HEK293 (cell line): Measurements from ENCODE around the gene GSTM4.

Experiments used
- CTCF ChIA-PET: fragments of 350-600 bp; formaldehyde crosslinking; extraction: SDS; loops from one replicate; lab custom pipeline; 2021; ENCODE audit warnings: antibody characterized with exemption; lab: Yijun Ruan, JAX
- POLR2A ChIA-PET: fragments of 300-600 bp; formaldehyde crosslinking; extraction: SDS; loops from one replicate; lab custom pipeline; 2020; ENCODE audit warnings: antibody characterized with exemption, inconsistent platforms; lab: Yijun Ruan, JAX
- H3K27ac ChIP-seq: fragments of 200-500 bp; sonication (Bioruptor generic); 2 replicates; pipeline ENCODE4 v1.5.1; 2014; ENCODE audit warnings: low read depth, low read length, control low read depth, inconsistent platforms; ENCODE audit errors: extremely low read depth
- H3K36me3 ChIP-seq, 2 experiments: fragments of 200-500 bp in 1 of 2; sonication (Bioruptor generic) in 1 of 2; 1 replicate in 1 of 2; 2 replicates in 1 of 2; pipeline ENCODE4 v1.5.1; 2014 to 2017; ENCODE audit warnings: inconsistent platforms in 2 of 2, low read length in 2 of 2; ENCODE audit not compliant: control insufficient read depth in 2 of 2, insufficient read depth in 1 of 2
- H3K4me1 ChIP-seq: fragments of 200-500 bp; sonication (Bioruptor generic); 2 replicates; pipeline ENCODE4 v1.5.1; 2014; ENCODE audit warnings: mild to moderate bottlenecking, low read length, inconsistent platforms; ENCODE audit not compliant: control insufficient read depth, insufficient read depth
- H3K4me3 ChIP-seq: 2 replicates; pipeline ENCODE4 v1.5.1; 2011; ENCODE audit warnings: low read depth, mild to moderate bottlenecking, control low read depth, low read length, moderate library complexity
- H3K9me3 ChIP-seq: fragments of 200-500 bp; sonication (Bioruptor generic); 2 replicates; pipeline ENCODE4 v1.5.1; 2014; ENCODE audit warnings: low read depth, low read length, inconsistent platforms; ENCODE audit not compliant: control insufficient read depth, insufficient read depth
- CTCF ChIP-seq: fragments of 450-650 bp; formaldehyde crosslinking; IDR thresholded peaks from 2 replicates; pipeline ENCODE4 v1.5.1; 2016; ENCODE audit warnings: missing biosample characterization, missing genetic modification characterization
- GLIS1 ChIP-seq: fragments of 450-650 bp; formaldehyde crosslinking; IDR thresholded peaks from 2 replicates; pipeline ENCODE4 v1.5.1; 2016; ENCODE audit warnings: missing biosample characterization, missing genetic modification characterization
- HIC1 ChIP-seq: fragments of 450-650 bp; formaldehyde crosslinking; IDR thresholded peaks from 2 replicates; pipeline ENCODE4 v1.5.1; 2016; ENCODE audit warnings: missing biosample characterization, missing genetic modification characterization
- KLF17 ChIP-seq: fragments of 450-650 bp; formaldehyde crosslinking; IDR thresholded peaks from 2 replicates; pipeline ENCODE4 v1.5.1; 2016; ENCODE audit warnings: missing biosample characterization, missing genetic modification characterization
- OVOL3 ChIP-seq: fragments of 450-650 bp; formaldehyde crosslinking; IDR thresholded peaks from 2 replicates; pipeline ENCODE4 v1.5.1; 2016; ENCODE audit warnings: missing biosample characterization, missing genetic modification characterization
- PATZ1 ChIP-seq: fragments of 450-650 bp; formaldehyde crosslinking; IDR thresholded peaks from 2 replicates; pipeline ENCODE4 v1.5.1; 2016; ENCODE audit warnings: missing biosample characterization, missing genetic modification characterization
- ZBTB17 ChIP-seq: fragments of 450-650 bp; formaldehyde crosslinking; IDR thresholded peaks from 2 replicates; pipeline ENCODE4 v1.5.1; 2016; ENCODE audit warnings: missing biosample characterization, missing genetic modification characterization
- ZBTB6 ChIP-seq: fragments of 450-650 bp; formaldehyde crosslinking; IDR thresholded peaks from 2 replicates; pipeline ENCODE4 v1.5.1; 2017; ENCODE audit warnings: missing biosample characterization, missing genetic modification characterization
- ZBTB7A ChIP-seq: fragments of 450-650 bp; formaldehyde crosslinking; IDR thresholded peaks from 2 replicates; pipeline ENCODE4 v1.5.1; 2016; ENCODE audit warnings: low read depth, missing biosample characterization, missing genetic modification characterization
- ZFHX2 ChIP-seq: fragments of 450-650 bp; formaldehyde crosslinking; conservative IDR thresholded peaks from 2 replicates; pipeline ENCODE4 v1.5.1; 2016; ENCODE audit warnings: missing biosample characterization, missing genetic modification characterization
- ZFP69B ChIP-seq: fragments of 450-650 bp; formaldehyde crosslinking; IDR thresholded peaks from 2 replicates; pipeline ENCODE4 v1.5.1; 2016; ENCODE audit warnings: missing biosample characterization, missing genetic modification characterization
- ZIC2 ChIP-seq: fragments of 450-650 bp; formaldehyde crosslinking; IDR thresholded peaks from 2 replicates; pipeline ENCODE4 v1.5.1; 2016; ENCODE audit warnings: missing biosample characterization, missing genetic modification characterization
- ZNF37A ChIP-seq: fragments of 450-650 bp; IDR thresholded peaks from 2 replicates; pipeline ENCODE4 v1.5.1; 2018; ENCODE audit warnings: missing biosample characterization, missing genetic modification characterization
- ZNF394 ChIP-seq: fragments of 450-650 bp; formaldehyde crosslinking; IDR thresholded peaks from 2 replicates; pipeline ENCODE4 v1.5.1; 2016; ENCODE audit warnings: missing biosample characterization, missing genetic modification characterization, mild to moderate bottlenecking, moderate library complexity, borderline replicate concordance
- ZNF513 ChIP-seq: fragments of 450-650 bp; IDR thresholded peaks from 2 replicates; pipeline ENCODE4 v1.5.1; 2018; ENCODE audit warnings: missing biosample characterization, missing genetic modification characterization
- ZNF530 ChIP-seq: fragments of 450-650 bp; formaldehyde crosslinking; IDR thresholded peaks from 2 replicates; pipeline ENCODE4 v1.5.1; 2016; ENCODE audit warnings: low read depth, missing biosample characterization, missing genetic modification characterization
- ZNF677 ChIP-seq: fragments of 450-650 bp; IDR thresholded peaks from 2 replicates; pipeline ENCODE4 v1.5.0; 2018; ENCODE audit warnings: missing biosample characterization, mild to moderate bottlenecking, missing genetic modification characterization, moderate library complexity
- ZSCAN30 ChIP-seq: fragments of 450-650 bp; IDR thresholded peaks from 2 replicates; pipeline ENCODE4 v1.5.1; 2018; ENCODE audit warnings: missing biosample characterization, mild to moderate bottlenecking, missing genetic modification characterization, moderate library complexity

The GSTM4 gene

GRCh38 chr1:109639063-109639840 is 16.6 kb upstream of the GSTM4 start:
- Histone ChIP-seq H3K27ac (no peak overlapping the region), H3K4me1 (no peaks in the 10 kb centered on the region), H3K4me3 (no peak overlapping the region), H3K9me3 (no peaks in the 10 kb centered on the region), H3K36me3 (no peaks in the 10 kb centered on the region)
- TF ChIP-seq GLIS1 (tag by site-specific recombination) (no peak), ZNF394 (no peak), ZSCAN30 (no peak), ZBTB7A (tag by site-specific recombination) (no peak)
- ChIA-PET POLR2A (interaction anchor here (0.6 to 2.9 kb wide), 4 partner anchors 90 to 346 kb away, joined by 6 to 44 read pairs (median 8); partner anchors contain the start of genes AHCYL1 and GNAI3), CTCF (interaction anchor here (0.6 to 11.3 kb wide), 38 partner anchors 10 to 412 kb away, joined by 3 to 345 read pairs (median 6); partner anchors contain the start of genes AHCYL1, GNAI3, GPR61 and GSTM2)

GRCh38 chr1:109639841-109640184 is 16.1 kb upstream of the GSTM4 start:
- no peaks in the 10 kb centered on the region for H3K9me3 ChIP-seq
- no peaks in the 10 kb centered on the region for H3K36me3 ChIP-seq
- no peaks in the 10 kb centered on the region for H3K4me1 ChIP-seq
- no peak overlapping the region for H3K4me3 ChIP-seq
- POLR2A ChIA-PET: interaction anchor here (0.6 to 2.9 kb wide), 4 partner anchors 91 to 345 kb away, joined by 6 to 44 read pairs (median 8); partner anchors contain the start of genes AHCYL1 and GNAI3
- H3K27ac ChIP-seq: no peak overlapping the region
- TF ChIP-seq ZNF677 (tag by site-specific recombination): no peak
- no peak for TF ChIP-seq KLF17
- TF ChIP-seq OVOL3 (tag by site-specific recombination): no peak
- TF ChIP-seq ZIC2: peak; percentile 16; the same call in 1 of the 2 replicates
- TF ChIP-seq, all 188 proteins: peak for 1
- CTCF ChIA-PET: interaction anchor here (0.5 to 11.3 kb wide), 60 partner anchors 10 to 682 kb away, joined by 3 to 345 read pairs (median 4); partner anchors contain the start of genes AHCYL1, AMPD2, CYB561D1 and GNAI3

- no peak overlapping the region for H3K4me3 ChIP-seq
- ChIA-PET CTCF (interaction anchor here (0.5 to 11.3 kb wide), 63 partner anchors 11 to 682 kb away, joined by 3 to 345 read pairs (median 4); partner anchors contain the start of genes AHCYL1, AMPD2, CYB561D1 and GNAI3), POLR2A (interaction anchor here (1.5 to 2.9 kb wide), 4 partner anchors 91 to 344 kb away, joined by 4 to 44 read pairs (median 8); partner anchors contain the start of genes AHCYL1 and GNAI3)
- H3K36me3 ChIP-seq: no peaks in the 10 kb centered on the region
- no peaks in the 10 kb centered on the region for H3K9me3 ChIP-seq
- no peaks in the 10 kb centered on the region for H3K4me1 ChIP-seq
- no peak overlapping the region for H3K27ac ChIP-seq
- TF ChIP-seq ZNF530: no peak
- peak; percentile 78 for TF ChIP-seq CTCF (tag by site-specific recombination)
- TF ChIP-seq HIC1 (tag by site-specific recombination): peak; percentile 80
- peak; percentile 37; the same call in 1 of the 2 replicates for TF ChIP-seq ZFP69B (tag by site-specific recombination)
- TF ChIP-seq ZFHX2 (tag by site-specific recombination): peak; percentile 40; the same call in 1 of the 2 replicates
- TF ChIP-seq ZBTB6 (tag by site-specific recombination): no peak
- 0 out of 2 replicates have a peak, but pooled peaks have one; percentile 2 for TF ChIP-seq ZBTB17 (tag by site-specific recombination)
- TF ChIP-seq ZNF37A (tag by site-specific recombination): no peak
- no peak for TF ChIP-seq ZBTB7A (tag by site-specific recombination)
- TF ChIP-seq PATZ1: peak; percentile 31; the same call in 1 of the 2 replicates
- no peak for TF ChIP-seq ZNF513 (tag by site-specific recombination)
These were observed 15.5 kb upstream of the GSTM4 start for GRCh38 chr1:109640285-109640865.
